Gastrocnemius medialis (tissue), 4 donors: ENCODE results near the gene TBL1XR1.

Experiments
- POLR2A ChIP-seq, 2 donors: fragments of 450-650 bp; IDR thresholded peaks; one replicate each; pipeline ENCODE4 v1.6.1; 2017; ENCODE audit warnings: antibody characterized with exemption in 2 of 2, mild to moderate bottlenecking in 2 of 2, moderate library complexity in 2 of 2
- TF ChIP-seq, protein P1 (sequence below), 5 experiments: fragments of 450-650 bp in 3 of 5; fragments of 200-600 bp in 2 of 5; sonication (generic) in 2 of 5; IDR thresholded peaks in 4 of 5; conservative IDR thresholded peaks in 1 of 5; 1 replicate in 4 of 5; 2 replicates in 1 of 5; pipeline ENCODE4 v1.5.1; 2016 to 2019; ENCODE audit warnings: antibody characterized with exemption in 5 of 5, mild to moderate bottlenecking in 3 of 5, moderate library complexity in 3 of 5

GRCh38 chr3:177229791-177230190, 32.5 kb upstream of the TBL1XR1 start:
- TF ChIP-seq, protein P1, sequence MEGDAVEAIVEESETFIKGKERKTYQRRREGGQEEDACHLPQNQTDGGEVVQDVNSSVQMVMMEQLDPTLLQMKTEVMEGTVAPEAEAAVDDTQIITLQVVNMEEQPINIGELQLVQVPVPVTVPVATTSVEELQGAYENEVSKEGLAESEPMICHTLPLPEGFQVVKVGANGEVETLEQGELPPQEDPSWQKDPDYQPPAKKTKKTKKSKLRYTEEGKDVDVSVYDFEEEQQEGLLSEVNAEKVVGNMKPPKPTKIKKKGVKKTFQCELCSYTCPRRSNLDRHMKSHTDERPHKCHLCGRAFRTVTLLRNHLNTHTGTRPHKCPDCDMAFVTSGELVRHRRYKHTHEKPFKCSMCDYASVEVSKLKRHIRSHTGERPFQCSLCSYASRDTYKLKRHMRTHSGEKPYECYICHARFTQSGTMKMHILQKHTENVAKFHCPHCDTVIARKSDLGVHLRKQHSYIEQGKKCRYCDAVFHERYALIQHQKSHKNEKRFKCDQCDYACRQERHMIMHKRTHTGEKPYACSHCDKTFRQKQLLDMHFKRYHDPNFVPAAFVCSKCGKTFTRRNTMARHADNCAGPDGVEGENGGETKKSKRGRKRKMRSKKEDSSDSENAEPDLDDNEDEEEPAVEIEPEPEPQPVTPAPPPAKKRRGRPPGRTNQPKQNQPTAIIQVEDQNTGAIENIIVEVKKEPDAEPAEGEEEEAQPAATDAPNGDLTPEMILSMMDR (IDR thresholded peaks at IDR 0.05 in 4 of 5, conservative IDR thresholded peaks at IDR 0.05 in 1 of 5), result no peak
- TF ChIP-seq POLR2A (IDR thresholded peaks at IDR 0.05), result no peak
